ENCODE results near the gene ZBTB37. TPM values are rescaled to one million over a fixed set of nuclear protein-coding genes. Genes with fewer than 3 reads are reported as not detected.

Gene ZBTB37
- total and polyA plus RNA-seq, 2 of the 4 experiments (the other 2 are of a cell fraction): 1.0 to 13.1 TPM

DNA sequence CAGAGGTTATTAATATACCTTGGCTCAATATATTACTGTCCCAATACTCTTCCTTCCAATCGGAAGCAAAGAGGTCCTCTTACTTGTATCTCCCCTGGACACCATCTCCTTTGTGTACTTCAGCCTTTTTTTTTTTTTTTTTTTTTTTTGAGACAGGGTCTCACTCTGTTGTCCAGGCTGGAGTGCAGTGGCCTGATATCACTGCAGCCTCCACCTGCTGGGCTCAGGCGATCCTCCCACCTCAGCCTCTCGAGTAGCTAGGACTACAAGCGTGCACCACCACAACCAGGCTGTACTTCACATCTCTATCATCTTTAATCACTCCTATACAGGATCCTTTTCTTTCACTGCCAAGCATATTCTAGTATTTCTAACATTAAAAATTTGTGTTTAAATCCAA is 46.5 kb upstream of the ZBTB37 start:
- Histone ChIP-seq H2AFZ (replicated peaks; ENCODE audit: low read length, poor library complexity) (no peak overlapping the region), H3K14ac (replicated peaks; ENCODE audit: low read depth, low read length) (no peak overlapping the region), H3K9ac (ENCODE audit: low read depth, low read length) (no peak overlapping the region), H3K27me3 (ENCODE audit: control insufficient read depth, insufficient read depth, low read length) (no peaks in the 10 kb centered on the region), H2AK9ac (replicated peaks; ENCODE audit: low read depth, low read length, poor library complexity) (no peak overlapping the region), H3K4ac (ENCODE audit: low read depth, low read length) (no peak overlapping the region), H2BK120ac (ENCODE audit: low read depth, low read length) (no peak overlapping the region), H3K18ac (ENCODE audit: low read depth, low read length) (no peak overlapping the region), H4K8ac (ENCODE audit: low read depth in 2 of 2, low read length in 2 of 2) (no peak overlapping the region), H2BK5ac (ENCODE audit: low read depth, low read length, poor library complexity, severe bottlenecking) (no peak overlapping the region), H3K79me1 (ENCODE audit: low read depth in 1 of 2, low read length in 2 of 2) (peaks cover 17 to 36% of the 10 kb centered on the region in 2 experiments), H3K36me3 (ENCODE audit: control insufficient read depth, insufficient read depth, low read length) (0 out of 2 replicates have a peak, but pooled peaks cover 2% of the 10 kb centered on the region), H3K9me1 (ENCODE audit: insufficient read depth, low read length) (no peaks in the 10 kb centered on the region), H3K27ac (ENCODE audit: insufficient read depth, low read length) (no peak overlapping the region), H3K23ac (ENCODE audit: low read depth, low read length) (no peak overlapping the region; the same call in 1 of the 2 replicates), H2BK15ac (ENCODE audit: low read depth, low read length) (no peak overlapping the region), H3K4me1 (ENCODE audit: control insufficient read depth, insufficient read depth, low read length) (peaks cover 2% of the 10 kb centered on the region; the same call in 1 of the 2 replicates), H2AK5ac (ENCODE audit: low read depth, low read length) (no peak overlapping the region), H3K56ac (ENCODE audit: extremely low read depth, insufficient read depth, low read length) (no peak overlapping the region), H4K5ac (ENCODE audit: low read depth, low read length) (no peak overlapping the region), H2BK20ac (ENCODE audit: low read depth, low read length) (no peak overlapping the region), H3K9me3 (ENCODE audit: control insufficient read depth, insufficient read depth, low read length) (no peaks in the 10 kb centered on the region), H4K91ac (ENCODE audit: insufficient read depth, low read depth, low read length) (no peak overlapping the region), H3K4me2 (ENCODE audit: low read depth, low read length) (no peak overlapping the region), H3K4me3 (ENCODE audit: insufficient read depth, low read depth, low read length) (no peak overlapping the region), H4K20me1 (ENCODE audit: insufficient read depth, low read length) (no peaks in the 10 kb centered on the region)
- 100% methylated on average over 2 of the region's 4 CpGs; no CpG with 5 or more reads in 1 of the 2 experiments for WGBS, 2 experiments (ENCODE audit: extremely low coverage in 2 of 2, insufficient read length in 1 of 2)
- ATAC-seq (ENCODE audit: low read depth) (no peak), DNase-seq (no peak)
- in situ Hi-C loops (cut with MboI; ENCODE audit: low sequenced_read_pairs) (loop anchor here (10.0 kb wide), 2 partner anchors 387 to 1077 kb away; no protein-coding TSS in a partner anchor), intact Hi-C loops (cut with micrococcal nuclease) (loop anchor here (5.0 kb wide), 1 partner anchor 614 kb away; the partner anchor contains the start of gene TNFSF4), dilution Hi-C loops (cut with HindIII; ENCODE audit: low sequenced_read_pairs, unreplicated experiment) (no loop called here)
- ChIA-PET CTCF (no interaction called here), POLR2A (ENCODE audit: unreplicated experiment) (no interaction called here)
- no peak for TF ChIP-seq MAZ (IDR thresholded peaks at IDR 0.05; ENCODE audit: borderline replicate concordance, low read depth, low read length)
- TF ChIP-seq SMC3 (IDR thresholded peaks at IDR 0.05; ENCODE audit: low read depth, low read length): no peak
- TF ChIP-seq MXI1 (IDR thresholded peaks at IDR 0.05; ENCODE audit: borderline replicate concordance, low read depth, low read length): no peak
- no peak for TF ChIP-seq POLR2A (IDR thresholded peaks at IDR 0.05; ENCODE audit: low read depth, low read length)
- no peak for TF ChIP-seq CHD1 (IDR thresholded peaks at IDR 0.05; ENCODE audit: low read depth, low read length)
- no peak for TF ChIP-seq MAFK (IDR thresholded peaks at IDR 0.05; ENCODE audit: low read depth, low read length)
- TF ChIP-seq, protein P1, sequence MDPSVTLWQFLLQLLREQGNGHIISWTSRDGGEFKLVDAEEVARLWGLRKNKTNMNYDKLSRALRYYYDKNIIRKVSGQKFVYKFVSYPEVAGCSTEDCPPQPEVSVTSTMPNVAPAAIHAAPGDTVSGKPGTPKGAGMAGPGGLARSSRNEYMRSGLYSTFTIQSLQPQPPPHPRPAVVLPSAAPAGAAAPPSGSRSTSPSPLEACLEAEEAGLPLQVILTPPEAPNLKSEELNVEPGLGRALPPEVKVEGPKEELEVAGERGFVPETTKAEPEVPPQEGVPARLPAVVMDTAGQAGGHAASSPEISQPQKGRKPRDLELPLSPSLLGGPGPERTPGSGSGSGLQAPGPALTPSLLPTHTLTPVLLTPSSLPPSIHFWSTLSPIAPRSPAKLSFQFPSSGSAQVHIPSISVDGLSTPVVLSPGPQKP (IDR thresholded peaks at IDR 0.05; ENCODE audit: borderline replicate concordance, low read depth, low read length): no peak
- no peak for TF ChIP-seq RFX5 (IDR thresholded peaks at IDR 0.05; ENCODE audit: low read depth, low read length)
- TF ChIP-seq CEBPB (IDR thresholded peaks at IDR 0.05; ENCODE audit: low read depth, low read length): no peak
- TF ChIP-seq RAD21 (IDR thresholded peaks at IDR 0.05; ENCODE audit: low read length): no peak
- TF ChIP-seq, protein P2, sequence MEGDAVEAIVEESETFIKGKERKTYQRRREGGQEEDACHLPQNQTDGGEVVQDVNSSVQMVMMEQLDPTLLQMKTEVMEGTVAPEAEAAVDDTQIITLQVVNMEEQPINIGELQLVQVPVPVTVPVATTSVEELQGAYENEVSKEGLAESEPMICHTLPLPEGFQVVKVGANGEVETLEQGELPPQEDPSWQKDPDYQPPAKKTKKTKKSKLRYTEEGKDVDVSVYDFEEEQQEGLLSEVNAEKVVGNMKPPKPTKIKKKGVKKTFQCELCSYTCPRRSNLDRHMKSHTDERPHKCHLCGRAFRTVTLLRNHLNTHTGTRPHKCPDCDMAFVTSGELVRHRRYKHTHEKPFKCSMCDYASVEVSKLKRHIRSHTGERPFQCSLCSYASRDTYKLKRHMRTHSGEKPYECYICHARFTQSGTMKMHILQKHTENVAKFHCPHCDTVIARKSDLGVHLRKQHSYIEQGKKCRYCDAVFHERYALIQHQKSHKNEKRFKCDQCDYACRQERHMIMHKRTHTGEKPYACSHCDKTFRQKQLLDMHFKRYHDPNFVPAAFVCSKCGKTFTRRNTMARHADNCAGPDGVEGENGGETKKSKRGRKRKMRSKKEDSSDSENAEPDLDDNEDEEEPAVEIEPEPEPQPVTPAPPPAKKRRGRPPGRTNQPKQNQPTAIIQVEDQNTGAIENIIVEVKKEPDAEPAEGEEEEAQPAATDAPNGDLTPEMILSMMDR (conservative IDR thresholded peaks at IDR 0.05; ENCODE audit: low read depth, low read length): no peak
- TF ChIP-seq, protein P3, sequence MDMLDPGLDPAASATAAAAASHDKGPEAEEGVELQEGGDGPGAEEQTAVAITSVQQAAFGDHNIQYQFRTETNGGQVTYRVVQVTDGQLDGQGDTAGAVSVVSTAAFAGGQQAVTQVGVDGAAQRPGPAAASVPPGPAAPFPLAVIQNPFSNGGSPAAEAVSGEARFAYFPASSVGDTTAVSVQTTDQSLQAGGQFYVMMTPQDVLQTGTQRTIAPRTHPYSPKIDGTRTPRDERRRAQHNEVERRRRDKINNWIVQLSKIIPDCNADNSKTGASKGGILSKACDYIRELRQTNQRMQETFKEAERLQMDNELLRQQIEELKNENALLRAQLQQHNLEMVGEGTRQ (IDR thresholded peaks at IDR 0.05; ENCODE audit: low read depth, low read length): no peak
- no peak for TF ChIP-seq BHLHE40 (IDR thresholded peaks at IDR 0.05; ENCODE audit: low read depth, low read length)
- TF ChIP-seq RCOR1 (IDR thresholded peaks at IDR 0.05; ENCODE audit: insufficient replicate concordance, low read length): no peak
- BruUV-seq (replicated peaks): no TSS peak

Data from IMR-90 (cell line).